Stimulated activated CD4-positive, alpha-beta T cell treated with anti-CD3 and anti-CD28 coated beads, Interleukin-12 subunit alpha, Interleukin-12 subunit beta, amount 100 ng/mL, for 4 hours (primary cell): ENCODE measurements around the gene VWA8.
"Not testable (repeated sequence)": the region's sequence is repeated elsewhere in the genome, so short reads cannot be mapped to it uniquely, and the experiment has no call there.

ENCODE experiments used
- DNase-seq: peaks from one replicate; pipeline ENCODE4 v3.0.0-alpha.2; 2020

Gene VWA8

DNA sequence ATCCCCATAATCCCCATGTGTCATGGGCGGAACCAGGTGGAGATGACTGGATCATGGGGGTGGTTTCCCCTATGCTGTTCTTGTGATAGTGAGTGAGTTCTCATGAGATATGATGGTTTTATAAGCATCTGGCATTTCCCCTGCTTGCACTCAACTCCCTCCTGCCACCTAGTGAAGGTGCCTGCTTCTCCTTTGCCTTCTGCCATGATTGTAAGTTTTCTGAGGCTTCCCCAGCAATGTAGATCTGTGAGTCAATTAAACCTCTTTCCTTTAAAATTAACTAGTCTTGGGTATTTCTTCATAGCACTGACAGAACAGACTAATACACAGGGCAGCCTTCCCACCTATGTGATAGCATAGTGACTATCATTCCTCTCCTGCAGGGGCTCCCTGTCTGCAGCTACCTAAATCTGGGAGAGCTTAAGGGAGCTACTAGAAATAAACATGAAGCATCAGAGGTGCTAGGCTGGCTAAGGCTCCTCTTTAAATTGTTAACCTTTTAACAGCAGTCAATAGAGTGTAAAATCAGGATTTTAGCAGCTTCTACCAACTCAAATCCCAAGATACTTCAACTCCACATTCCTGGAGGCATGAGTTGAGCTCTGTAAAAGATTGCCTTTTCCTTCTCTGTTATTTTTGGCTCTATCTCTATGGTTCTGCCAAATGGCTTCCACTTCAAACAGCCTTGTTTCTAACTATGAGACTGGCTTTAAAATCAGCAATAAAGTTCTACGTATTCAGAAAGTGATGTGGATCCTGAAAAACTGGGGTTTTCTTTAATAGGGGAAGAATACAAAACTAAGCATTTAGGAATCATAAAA lies 112.3 kb downstream of the VWA8 start:
- no peak for DNase-seq

DNA sequence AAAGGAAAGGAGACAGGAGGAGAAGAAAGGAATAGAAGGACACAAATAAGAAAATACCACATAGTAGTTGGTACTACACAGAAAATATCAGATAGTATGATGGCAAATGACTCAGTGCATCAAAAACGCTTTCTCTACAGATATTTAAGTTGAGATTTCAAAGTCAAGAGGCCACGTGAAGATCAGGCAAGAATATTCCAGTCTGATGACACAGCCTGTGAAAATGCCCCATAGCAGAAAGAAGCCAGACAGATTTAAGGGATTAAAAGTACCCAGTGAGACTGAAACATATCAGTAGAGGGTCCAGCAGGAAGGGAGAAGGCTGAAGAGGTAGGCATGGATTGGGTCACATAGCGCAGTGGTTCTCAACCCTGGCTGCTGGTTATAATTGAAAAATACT lies 113.7 kb downstream of the VWA8 start:
- no peak for DNase-seq

DNA sequence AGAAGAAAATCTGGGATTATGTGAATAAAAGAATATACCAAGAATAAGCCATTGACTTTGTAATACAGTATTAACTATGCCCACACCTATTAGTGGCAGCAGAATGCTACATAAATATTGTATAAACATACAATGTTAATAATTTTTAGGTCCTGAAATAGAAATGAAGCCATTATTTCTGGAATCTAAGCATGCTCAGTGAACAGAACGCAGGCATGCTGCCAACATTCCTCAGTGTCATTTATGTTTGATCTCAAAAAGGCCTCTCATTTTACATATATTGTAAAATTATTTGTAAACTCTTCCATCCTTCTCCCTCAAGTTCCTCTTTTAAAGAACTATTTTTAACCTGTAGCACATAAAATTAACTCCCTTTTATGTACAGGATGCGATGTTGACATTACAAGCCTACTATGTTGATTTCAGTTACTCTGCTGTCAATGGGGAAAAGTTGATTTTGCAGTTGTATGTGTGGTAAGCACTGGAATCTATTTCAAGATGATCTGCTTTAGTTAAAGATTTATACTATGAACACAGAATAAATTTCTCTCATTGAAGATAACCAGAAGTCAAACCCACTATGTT lies 118.8 kb downstream of the VWA8 start:
- DNase-seq, result no peak

DNA sequence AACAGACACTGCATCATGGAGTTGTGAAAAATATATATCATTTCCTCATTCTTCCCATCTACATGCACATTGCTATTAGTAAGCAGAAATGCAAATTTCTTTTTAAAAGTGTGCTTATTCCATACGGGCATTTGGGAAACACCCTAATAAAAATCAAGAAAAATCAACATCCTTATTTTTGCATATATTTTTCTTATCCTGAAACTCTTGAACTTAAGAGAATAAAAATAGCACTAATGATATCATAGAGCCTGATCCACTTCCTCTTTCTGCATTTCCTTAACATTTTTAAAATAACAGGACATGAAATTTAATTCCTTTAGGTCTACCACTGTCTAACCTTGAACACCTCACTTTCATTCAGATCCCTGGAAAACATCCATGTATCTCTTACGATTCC lies 123.3 kb downstream of the VWA8 start:
- DNase-seq, result no peak

DNA sequence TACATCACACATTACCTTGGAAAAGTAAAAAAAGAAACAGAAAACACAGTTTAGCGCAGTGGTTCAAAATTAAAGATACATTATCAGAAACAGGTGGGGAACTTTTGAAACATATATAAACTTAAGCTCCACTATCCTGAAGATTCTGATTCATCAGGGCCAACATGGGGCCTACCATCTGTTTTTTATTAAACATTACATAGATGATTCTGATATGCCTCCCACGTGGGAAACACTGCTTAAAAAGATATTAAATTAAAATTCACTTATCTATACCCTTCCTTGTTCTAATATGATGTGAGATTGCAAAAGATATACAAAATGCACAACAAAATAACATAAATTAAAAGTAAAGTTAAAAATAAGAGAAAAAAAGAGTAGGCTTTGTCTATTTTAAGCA lies 125.0 kb downstream of the VWA8 start:
- DNase-seq, result no peak

DNA sequence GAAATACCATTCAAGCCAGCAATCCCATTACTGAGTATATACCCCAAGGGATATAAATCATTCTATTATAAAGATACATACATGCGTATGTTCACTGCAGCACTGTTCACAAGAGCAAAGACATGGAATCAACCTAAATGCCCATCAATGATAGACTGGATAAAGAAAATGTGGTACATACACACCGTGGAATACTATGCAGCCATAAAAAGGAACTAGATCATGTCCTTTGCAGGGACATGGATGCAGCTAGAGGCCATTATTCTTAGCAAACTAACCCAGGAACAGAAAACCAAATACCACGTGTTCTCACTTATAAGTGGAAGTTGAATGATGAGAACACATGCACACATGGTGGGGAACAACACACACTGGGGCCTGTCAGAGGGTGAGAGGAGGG lies 126.2 kb downstream of the VWA8 start:
- not testable (repeated sequence) for DNase-seq

DNA sequence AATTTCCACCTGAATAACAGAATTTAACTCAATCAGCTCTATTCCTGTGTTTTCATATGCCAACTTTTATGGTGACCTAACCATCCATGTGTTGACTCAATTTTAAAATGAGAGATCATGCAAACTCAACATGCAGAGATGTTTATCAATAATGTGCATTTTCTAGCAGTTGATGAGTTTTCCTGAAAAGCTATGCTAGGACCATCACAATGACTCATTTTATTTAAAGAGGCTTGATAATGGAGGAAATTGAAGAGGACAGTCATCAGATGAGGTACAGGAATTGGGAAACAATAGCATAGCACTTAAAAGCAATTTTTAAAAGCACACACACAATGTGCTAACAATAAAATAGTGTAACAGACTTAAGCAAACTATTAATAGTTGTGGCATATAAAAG lies 127.1 kb downstream of the VWA8 start:
- no peak for DNase-seq

DNA sequence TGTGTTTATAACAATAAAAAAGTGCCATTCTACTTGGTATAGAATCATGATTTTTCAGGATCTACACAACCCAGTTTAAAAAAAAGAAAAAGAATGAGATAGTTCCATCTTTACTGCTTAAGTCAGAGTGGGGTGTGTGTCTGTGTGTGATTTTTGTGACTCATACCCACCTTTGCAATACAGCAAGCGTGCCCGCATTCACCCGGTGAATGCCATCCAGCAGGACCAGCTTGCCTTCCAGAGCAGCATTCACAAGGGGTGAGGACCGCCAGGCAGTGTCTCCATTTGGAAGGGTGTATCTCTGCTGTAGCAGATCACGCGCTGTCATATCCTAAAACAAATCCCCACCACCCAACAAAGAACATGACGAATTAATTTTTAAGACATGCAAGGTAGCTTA lies 127.7 kb downstream of the VWA8 start:
- no peak for DNase-seq

DNA sequence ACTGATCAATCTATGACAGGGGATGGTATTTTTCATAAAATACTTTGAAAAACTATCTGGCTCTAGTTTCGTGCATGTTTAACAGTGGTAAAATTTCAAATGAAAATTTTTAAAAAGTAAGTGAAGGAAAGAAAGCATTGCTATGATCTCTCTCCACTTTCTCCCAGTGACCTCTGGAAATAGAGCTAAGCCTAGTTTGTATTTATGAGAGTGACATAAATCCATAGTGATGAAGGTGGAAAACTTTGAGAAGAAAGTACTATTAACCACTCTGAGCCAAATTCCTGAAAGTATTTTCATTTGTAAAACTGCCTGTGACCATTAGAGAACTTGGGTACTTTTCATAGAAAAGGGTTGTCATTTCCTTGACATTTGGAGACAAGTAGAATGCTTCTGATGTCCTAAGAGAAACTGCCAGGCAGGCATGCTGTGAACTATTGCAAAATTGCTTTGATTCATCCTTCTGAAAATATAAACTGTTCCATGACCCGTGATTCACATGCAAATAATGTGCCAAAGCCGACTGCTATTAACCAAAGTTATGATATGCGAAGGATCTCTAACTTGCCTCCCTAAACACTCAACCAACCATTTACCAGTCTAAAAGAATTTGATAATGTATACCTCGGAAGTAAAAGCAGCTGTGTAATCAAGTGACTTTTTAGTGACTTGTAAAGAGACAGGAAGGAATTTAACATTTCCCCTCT lies 133.2 kb downstream of the VWA8 start:
- DNase-seq, result no peak

DNA sequence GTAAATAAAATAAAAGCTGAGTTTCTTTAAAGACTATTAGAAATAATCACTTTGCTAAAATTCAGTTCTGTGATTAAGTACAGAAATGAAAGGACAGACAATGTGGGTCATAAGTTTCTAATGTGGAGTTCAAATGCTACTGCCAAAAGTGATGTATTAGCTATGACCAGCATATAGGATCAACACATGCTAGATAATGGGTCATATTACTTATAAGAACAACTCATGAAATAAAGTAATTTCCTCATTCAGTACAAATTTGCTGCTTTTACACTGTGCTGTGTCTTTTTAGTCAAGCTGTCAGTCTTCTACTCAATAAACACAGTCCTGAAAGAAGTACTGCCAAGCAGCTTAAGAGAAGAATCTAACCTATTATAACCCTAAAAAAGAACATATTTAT lies 135.2 kb downstream of the VWA8 start:
- DNase-seq, result no peak

DNA sequence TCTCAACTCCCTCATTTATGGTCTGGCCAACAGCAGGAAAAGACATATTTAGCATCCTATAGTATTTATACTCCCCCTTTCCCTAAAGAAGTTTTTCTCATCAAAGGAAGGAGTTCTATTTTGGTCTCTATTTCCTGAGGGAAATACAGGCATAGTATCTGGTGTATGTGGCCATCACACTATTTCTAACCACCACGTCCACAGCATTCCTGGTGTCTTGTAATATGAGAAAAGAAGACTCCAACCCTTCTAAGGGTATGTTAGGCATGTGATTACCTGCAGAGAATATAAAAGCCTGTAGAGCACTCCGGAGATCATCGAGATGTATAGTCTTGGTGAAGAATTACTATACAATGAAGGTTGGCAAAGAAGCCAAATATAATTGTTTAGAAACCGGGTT lies 137.4 kb downstream of the VWA8 start:
- DNase-seq, result no peak

DNA sequence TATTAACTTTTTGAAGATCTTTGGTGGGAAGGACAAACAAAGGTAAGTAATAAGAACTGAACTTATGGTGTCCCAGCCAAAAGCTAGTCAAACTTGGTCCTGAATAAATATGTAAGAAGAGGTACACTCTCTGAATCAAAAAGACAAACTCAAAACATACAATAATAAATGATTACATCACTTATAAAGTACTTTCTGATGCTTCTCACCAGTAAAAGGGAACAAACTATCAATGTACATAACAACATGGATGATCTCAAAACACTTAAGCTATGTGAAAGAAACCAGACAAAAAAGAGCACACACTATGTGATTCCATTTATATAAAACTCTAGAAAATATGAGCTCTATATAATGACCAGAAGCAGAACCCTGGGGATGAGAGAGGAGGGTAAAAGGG lies 138.3 kb downstream of the VWA8 start:
- no peak for DNase-seq

DNA sequence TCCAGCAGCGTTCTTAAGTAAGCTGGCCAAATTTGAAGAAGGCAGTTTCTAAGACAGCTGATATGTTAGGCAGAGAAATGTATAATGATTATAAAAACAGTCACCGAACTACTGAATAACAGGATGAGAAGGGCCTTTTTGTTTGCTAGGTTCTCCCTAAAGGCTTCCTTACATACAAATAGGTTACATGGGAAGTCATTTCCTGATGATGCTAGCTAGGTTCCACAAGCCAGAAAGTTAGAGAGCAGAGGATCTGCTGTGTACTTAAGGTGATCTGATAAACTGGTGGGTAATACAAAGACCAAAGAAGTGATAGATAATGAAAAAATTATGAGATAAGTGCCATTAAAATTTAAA lies 139.7 kb downstream of the VWA8 start:
- no peak for DNase-seq

DNA sequence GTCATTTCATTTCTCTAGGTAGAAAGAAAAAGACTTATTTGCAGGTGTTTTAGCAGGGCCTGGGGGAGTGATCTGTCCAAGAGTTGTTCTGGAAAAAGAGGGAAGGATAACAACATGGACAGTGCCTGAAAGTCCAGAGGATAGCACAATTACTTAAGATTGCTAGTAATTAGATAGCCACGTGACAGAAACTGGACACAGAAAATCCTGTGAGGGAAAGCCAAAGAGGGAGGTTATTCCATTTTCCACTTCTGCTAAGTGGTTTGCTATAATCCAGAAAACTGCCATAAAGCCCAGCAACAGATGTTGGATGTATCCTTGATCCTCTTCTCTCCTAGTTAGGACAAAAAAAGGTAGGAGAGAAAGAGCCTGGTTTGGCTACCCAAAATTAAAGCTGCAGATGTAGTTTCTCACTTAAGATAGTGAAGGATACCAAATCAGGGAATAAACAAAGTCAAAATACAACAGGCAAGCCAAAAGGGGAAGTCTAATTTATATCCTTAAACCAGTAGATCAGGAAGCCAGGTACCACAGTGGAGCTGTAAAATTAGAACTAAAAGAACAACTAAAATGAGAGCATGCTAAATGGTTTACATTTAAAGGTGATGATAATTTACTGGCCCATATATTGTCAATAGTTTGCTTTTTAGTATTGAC lies 140.2 kb downstream of the VWA8 start:
- no peak for DNase-seq

DNA sequence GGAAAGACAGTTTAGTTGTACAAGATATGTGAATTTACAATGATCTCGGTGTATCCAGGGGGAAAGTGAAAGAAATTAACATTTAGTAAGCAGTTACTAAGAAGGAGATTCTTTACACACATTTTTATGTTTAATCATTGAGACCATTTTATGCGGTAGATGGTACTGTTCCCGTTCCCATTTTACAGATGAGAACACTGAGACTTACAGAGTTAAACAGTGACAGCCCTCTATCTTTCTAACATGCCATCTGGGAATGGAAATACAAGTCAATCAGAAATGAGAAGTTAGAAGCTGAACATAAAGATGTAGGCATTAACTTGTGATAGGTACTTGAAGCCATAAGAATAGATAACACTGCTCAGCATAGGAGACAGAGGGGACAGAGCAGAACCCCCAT lies 144.9 kb downstream of the VWA8 start:
- no peak for DNase-seq

DNA sequence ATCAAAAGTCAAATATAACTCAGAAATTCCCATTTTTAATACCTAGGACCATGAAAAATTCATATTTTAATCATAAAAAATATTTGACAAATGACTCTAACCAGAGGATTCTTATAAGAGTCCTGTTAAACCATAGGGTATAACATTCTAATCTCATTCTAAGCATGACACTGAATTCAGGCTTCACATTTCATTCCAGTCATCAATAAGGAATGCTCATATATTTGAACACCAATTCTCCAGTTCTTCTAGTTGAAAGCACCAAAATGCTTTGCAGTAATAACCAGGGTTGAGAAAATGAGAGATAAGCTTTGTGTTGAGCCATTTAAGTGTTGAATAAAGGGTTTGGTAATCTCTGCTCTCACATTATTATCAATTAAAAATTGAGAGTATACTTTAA lies 147.5 kb downstream of the VWA8 start:
- no peak for DNase-seq

DNA sequence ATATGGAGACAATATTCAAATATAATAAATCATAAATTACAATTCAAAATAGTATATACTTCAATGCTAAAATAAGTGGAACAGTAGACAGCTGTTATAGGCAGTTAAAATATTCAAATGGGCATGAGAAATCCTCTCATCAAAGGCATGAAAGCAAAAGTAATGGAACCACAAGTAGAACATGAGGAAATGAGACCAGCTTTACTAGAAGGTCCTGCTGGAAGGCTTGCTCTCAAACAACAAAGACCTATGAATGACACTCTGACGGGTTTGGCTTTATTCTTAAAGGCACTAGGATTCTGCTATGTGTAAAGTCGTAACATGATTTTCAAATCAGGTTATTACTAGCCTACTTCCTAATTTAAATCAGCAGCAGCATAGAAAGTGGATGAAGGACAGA lies 148.1 kb downstream of the VWA8 start:
- DNase-seq, result no peak

DNA sequence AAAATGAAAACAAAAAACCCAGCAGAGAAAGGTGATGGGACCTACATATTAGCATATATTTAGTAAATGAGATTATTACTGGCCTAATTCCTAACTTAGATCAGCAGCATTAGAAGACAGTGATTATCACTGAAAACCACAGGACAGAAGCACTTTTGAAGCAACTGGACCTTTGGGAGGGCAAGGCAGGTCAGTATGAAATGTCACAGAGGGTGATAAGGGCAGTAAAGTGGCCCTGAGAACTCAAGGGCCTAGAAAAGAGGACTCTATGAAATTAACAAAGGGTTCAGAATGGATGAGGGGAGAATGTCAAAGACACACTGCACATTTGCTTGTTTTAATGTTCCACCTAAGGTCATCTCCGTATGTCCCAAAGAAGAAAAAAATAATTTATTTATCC lies 148.7 kb downstream of the VWA8 start:
- DNase-seq, result no peak

DNA sequence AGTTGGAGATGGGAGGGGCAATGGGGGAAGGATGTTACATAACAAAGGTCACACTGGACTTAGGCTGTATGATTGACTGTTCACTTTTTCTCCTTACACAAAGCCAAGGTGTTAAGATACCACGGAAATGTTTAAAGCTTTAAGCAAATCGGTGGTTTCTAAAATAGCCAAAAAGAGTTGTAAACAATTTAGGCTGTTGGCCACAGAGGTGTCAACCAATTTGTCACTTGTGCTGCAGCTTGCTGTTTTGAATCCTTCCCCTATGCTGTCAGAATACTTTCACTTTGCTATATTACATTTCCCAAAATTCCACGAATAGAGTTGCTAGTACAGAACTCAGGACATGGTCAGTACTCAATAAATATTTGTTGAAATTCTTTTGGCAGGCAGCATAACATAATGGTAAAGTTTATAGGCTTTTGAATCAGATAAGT lies 149.3 kb downstream of the VWA8 start:
- no peak for DNase-seq

DNA sequence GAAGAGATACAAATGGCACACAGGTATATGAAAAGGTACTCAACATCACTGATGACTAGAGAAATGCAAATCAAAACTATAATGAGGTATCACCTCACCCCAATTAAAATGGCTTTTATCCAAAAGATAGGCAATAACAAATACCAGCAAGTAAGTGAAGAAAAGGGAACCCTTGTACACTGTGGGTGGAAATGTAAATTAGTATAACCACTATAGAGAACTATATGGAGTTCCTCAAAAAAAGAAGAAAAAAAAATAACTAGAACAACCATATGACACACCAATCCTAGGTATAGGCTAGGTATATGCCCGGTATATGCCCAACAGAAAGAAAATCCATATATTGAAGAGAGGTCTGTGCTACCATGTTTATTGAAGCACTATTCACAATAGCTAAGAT lies 150.9 kb downstream of the VWA8 start:
- no peak for DNase-seq

DNA sequence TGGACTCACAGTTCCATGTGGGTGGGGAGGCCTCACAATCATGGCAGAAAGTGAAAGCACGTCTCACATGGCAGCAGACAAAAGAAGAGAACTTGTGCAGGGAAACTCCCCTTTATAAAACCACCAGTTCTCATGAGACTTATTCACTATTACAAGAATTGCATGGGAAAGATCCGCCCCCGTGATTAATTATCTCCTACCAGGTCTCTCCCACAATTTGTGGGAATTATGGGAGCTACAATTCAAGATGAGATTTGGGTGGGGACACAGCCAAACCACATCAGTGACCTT lies 157.5 kb downstream of the VWA8 start:
- DNase-seq, result peak; percentile 6

DNA sequence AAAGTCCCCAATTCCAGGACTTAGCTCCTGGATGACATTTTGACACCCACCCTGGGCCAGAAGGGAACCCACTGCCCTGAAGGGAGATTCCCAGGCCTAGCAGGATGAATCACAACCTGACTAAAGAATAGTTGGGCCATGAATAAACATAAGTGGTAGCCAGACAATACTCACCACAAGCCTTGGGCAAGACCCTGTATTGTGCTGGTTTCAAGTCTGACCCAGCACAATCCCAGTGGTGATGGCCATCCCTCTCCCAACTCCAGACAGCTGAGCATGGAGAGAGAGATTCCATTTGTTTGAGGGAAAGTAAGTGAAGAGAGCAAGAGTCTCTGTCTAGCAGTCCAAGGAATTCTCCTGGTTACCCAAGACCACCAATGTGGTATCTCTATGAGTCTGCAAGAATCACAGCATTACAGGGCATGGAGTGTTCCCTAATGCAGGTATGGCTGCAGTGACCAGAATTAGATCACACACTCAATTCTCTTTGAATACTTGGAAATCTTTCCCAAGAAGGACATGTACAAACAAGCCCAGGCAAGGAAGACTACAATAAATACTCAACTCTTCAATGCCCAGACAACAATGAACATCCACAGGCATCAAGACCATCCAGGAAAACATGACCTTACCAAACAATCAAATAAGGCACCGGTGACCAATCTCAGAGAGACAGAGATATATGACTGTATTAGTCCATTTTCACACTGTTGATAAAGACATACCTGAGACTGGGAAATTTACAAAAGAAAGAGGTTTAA lies 158.0 kb downstream of the VWA8 start:
- no peak for DNase-seq

DNA sequence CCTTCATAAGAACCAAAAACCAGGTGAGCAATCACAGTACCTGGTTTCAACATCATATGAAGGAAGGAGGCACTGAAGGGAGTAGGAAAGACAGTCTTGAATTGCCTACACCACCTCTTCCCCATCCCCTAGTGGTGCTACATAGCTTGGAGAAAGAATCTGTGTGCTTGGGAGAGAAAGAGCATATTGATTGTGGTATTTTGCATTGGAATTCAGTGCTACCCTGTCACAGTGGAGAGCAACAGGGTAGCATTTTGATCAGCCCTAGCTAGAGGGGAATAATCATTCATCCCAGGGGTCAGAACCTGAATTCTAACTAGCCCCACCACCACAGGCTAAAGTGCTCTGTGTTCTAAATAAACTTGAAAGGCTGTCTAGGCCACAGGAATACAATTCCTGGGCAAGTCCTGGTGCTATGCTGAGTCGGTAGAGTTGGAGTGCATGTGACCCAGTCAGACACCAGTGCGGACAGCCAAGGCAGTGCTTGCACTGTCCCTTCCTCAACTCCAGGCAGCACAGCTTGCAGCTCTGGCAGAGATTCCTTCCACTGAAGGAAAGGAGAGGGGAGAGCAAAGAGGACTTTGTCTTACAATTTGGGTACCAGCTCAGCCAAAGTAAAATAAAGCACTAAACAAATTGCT lies 158.7 kb downstream of the VWA8 start:
- no peak for DNase-seq
